ENCODE measurements around the gene GASK1A.

Gene GASK1A

GRCh38 chr3:43013256-43013655, 34.1 kb downstream of the GASK1A start:
- no peak for DNase-seq (ENCODE audit: low read depth, low spot score)

- no peak for DNase-seq (ENCODE audit: low read depth, low spot score)
Measured at GRCh38 chr3:43013743-43014155, 34.6 kb downstream of the GASK1A start.

- no peak for DNase-seq (ENCODE audit: low read depth, low spot score)
Measured at GRCh38 chr3:43014241-43014640, 35.1 kb downstream of the GASK1A start.

GRCh38 chr3:43014956-43015355, 35.8 kb downstream of the GASK1A start:
- no peak for DNase-seq (ENCODE audit: low read depth, low spot score)

- no peak for DNase-seq (ENCODE audit: low read depth, low spot score)
Measured at GRCh38 chr3:43015572-43015971, 36.5 kb downstream of the GASK1A start.

GRCh38 chr3:43015991-43016865, 37.1 kb downstream of the GASK1A start:
- DNase-seq (ENCODE audit: low read depth, low spot score), result no peak

GRCh38 chr3:43017004-43017403, 37.9 kb downstream of the GASK1A start:
- no peak for DNase-seq (ENCODE audit: low read depth, low spot score)

- DNase-seq (ENCODE audit: low read depth, low spot score), result no peak
Measured at GRCh38 chr3:43017593-43018195, 38.6 kb downstream of the GASK1A start.

GRCh38 chr3:43018246-43018645, 39.1 kb downstream of the GASK1A start:
- no peak for DNase-seq (ENCODE audit: low read depth, low spot score)

- DNase-seq (ENCODE audit: low read depth, low spot score), result no peak
Measured at GRCh38 chr3:43019006-43019809, 40.1 kb downstream of the GASK1A start.

GRCh38 chr3:43019826-43020225, 40.7 kb downstream of the GASK1A start:
- no peak for DNase-seq (ENCODE audit: low read depth, low spot score)

GRCh38 chr3:43021186-43021585, 42.1 kb downstream of the GASK1A start:
- no peak for DNase-seq (ENCODE audit: low read depth, low spot score)

GRCh38 chr3:43022121-43022520, 43.0 kb downstream of the GASK1A start:
- no peak for DNase-seq (ENCODE audit: low read depth, low spot score)

- DNase-seq (ENCODE audit: low read depth, low spot score), result no peak
Measured at GRCh38 chr3:43023066-43023465, 44.0 kb downstream of the GASK1A start.

- no peak for DNase-seq (ENCODE audit: low read depth, low spot score)
Measured at GRCh38 chr3:43023746-43024145, 44.6 kb downstream of the GASK1A start.

- DNase-seq (ENCODE audit: low read depth, low spot score), result no peak
Measured at GRCh38 chr3:43024181-43024885, 45.2 kb downstream of the GASK1A start.

- no peak for DNase-seq (ENCODE audit: low read depth, low spot score)
Measured at GRCh38 chr3:43025423-43025822, 46.3 kb downstream of the GASK1A start.

GRCh38 chr3:43028001-43028400, 48.9 kb downstream of the GASK1A start:
- no peak for DNase-seq (ENCODE audit: low read depth, low spot score)

GRCh38 chr3:43028678-43029490, 49.8 kb downstream of the GASK1A start:
- DNase-seq (ENCODE audit: low read depth, low spot score), result no peak

GRCh38 chr3:43030162-43030935, 51.2 kb downstream of the GASK1A start:
- DNase-seq (ENCODE audit: low read depth, low spot score), result no peak

Data from brain pericyte (primary cell).